Brain microvascular endothelial cell (primary cell): ENCODE results near the gene MAU2.

ENCODE experiments used
- DNase-seq: peaks from one replicate; pipeline ENCODE4 v3.0.0-alpha.2; 2020
- H3K27ac ChIP-seq: fragments of 250-450 bp; sonication (Bioruptor Pico); 2 replicates; pipeline ENCODE4 v1.5.1; 2020; ENCODE audit warnings: mild to moderate bottlenecking, moderate library complexity
- H3K27me3 ChIP-seq: fragments of 250-450 bp; sonication (Bioruptor Pico); replicated peaks from 2 replicates; pipeline ENCODE4 v1.5.1; 2020; ENCODE audit warnings: mild to moderate bottlenecking
- H3K36me3 ChIP-seq: fragments of 250-450 bp; sonication (Bioruptor Pico); replicated peaks from 2 replicates; pipeline ENCODE4 v1.5.1; 2020; ENCODE audit warnings: mild to moderate bottlenecking
- H3K4me3 ChIP-seq: 2 replicates; pipeline ENCODE4 v1.5.1; 2011; ENCODE audit warnings: low read depth, mild to moderate bottlenecking, control low read depth, low read length, moderate library complexity
- in situ Hi-C: cut with HindIII; loops from 2 replicates; pipeline ENCODE4 v1.10.0; 2017; ENCODE audit warnings: low sequenced_read_pairs, low pct_ligation_motif_present
- TF ChIP-seq, protein P1 (sequence below): IDR thresholded peaks from 2 replicates; pipeline ENCODE4 v1.5.1; 2011; ENCODE audit warnings: low read depth, mild to moderate bottlenecking, moderate library complexity, low read length, control low read depth, inconsistent platforms; ENCODE audit errors: missing control alignments

Gene MAU2

DNA sequence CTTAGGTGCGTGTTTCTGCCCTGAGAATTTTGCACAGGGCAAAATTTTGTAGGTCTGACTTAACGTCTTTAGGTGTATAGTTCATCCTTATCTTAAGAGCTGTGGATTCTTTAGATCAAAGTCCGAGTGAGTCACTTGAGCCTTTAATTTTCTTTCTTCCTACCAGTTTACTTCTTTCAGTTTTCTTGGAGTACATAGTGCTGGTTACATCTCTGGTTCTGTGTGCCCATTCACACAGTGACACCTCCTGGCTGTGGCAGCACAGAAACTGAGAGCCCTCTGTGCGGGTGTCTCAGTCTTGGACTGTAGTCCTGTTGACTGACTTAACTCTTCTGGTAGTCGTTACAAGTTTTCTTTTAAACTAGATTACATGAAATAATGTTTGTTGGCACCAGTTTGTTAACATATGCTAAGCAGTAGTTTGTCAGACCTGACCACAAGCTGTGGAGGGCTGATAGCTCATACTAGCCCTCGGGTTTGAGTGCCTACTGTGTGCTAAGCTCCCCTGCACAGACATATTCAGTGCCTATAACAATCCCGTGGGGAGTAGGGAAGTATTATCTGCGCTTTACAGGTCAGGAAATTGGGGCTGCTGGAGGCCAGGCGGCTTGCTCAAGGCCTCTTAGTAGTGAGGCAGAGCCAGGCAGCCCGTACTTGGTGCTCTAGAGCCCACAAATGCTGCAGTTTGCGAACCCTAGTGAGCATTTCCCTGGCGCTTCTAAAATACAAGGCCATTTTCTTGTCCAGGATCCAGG, 86.4 kb downstream of the MAU2 start:
- peak overlapping the region; percentile 78 for H3K4me3 ChIP-seq
- peak overlapping the region; percentile 12 for H3K27ac ChIP-seq
- TF ChIP-seq, protein P1, sequence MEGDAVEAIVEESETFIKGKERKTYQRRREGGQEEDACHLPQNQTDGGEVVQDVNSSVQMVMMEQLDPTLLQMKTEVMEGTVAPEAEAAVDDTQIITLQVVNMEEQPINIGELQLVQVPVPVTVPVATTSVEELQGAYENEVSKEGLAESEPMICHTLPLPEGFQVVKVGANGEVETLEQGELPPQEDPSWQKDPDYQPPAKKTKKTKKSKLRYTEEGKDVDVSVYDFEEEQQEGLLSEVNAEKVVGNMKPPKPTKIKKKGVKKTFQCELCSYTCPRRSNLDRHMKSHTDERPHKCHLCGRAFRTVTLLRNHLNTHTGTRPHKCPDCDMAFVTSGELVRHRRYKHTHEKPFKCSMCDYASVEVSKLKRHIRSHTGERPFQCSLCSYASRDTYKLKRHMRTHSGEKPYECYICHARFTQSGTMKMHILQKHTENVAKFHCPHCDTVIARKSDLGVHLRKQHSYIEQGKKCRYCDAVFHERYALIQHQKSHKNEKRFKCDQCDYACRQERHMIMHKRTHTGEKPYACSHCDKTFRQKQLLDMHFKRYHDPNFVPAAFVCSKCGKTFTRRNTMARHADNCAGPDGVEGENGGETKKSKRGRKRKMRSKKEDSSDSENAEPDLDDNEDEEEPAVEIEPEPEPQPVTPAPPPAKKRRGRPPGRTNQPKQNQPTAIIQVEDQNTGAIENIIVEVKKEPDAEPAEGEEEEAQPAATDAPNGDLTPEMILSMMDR, result peak; percentile 58
- H3K36me3 ChIP-seq, result no peaks in the 10 kb centered on the region
- in situ Hi-C loops, result no loop called here
- H3K27me3 ChIP-seq, result no peaks in the 10 kb centered on the region
- DNase-seq, result peak; percentile 41

DNA sequence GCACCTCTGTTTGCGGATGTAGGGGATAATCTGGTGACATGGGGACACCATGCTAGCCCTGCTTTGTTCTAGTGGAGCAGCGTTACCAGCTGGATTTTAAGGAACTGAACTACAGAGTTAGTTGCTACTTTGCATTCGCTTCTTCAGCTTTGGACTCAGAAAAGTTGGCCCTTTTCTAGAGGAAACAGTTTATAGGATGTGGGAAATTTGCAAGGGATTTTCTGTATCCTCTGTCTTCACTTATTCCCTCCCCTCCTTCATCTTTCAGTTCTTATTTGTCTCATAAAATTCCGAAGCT, 87.0 kb downstream of the MAU2 start:
- Histone ChIP-seq H3K27me3 (no peaks in the 10 kb centered on the region), H3K36me3 (no peaks in the 10 kb centered on the region), H3K4me3 (peak overlapping the region; percentile 78), H3K27ac (peak overlapping the region; percentile 12)
- TF ChIP-seq, protein P1, result no peak
- no peak for DNase-seq
- in situ Hi-C loops, result no loop called here
